Loucy (cell line): ENCODE measurements around the gene ACTA2.

Experiments used
- H2AFZ ChIP-seq: fragments of 200-600 bp; sonication (generic); 2 replicates; pipeline ENCODE4 v1.6.0; 2016; ENCODE audit warnings: antibody characterized with exemption, mild to moderate bottlenecking, low read length, moderate library complexity
- H3F3A ChIP-seq: fragments of 200-600 bp; 2 replicates; pipeline ENCODE4 v1.6.0; 2016; ENCODE audit warnings: antibody characterized with exemption, low read depth, mild to moderate bottlenecking
- H3K27me3 ChIP-seq: fragments of 200-600 bp; sonication (generic); 2 replicates; pipeline ENCODE4 v1.6.1; 2014; ENCODE audit warnings: low read length, mild to moderate bottlenecking; ENCODE audit not compliant: insufficient read depth, poor library complexity, severe bottlenecking
- H3K36me3 ChIP-seq: fragments of 200-600 bp; sonication (generic); 2 replicates; pipeline ENCODE4 v1.6.1; 2016; ENCODE audit warnings: low read length; ENCODE audit not compliant: insufficient read depth
- H3K4me1 ChIP-seq: fragments of 200-600 bp; sonication (generic); 2 replicates; pipeline ENCODE4 v1.5.1; 2014; ENCODE audit warnings: low read length, mild to moderate bottlenecking; ENCODE audit not compliant: insufficient read depth, poor library complexity, severe bottlenecking
- H3K4me2 ChIP-seq: fragments of 200-600 bp; sonication (generic); 2 replicates; pipeline ENCODE4 v1.6.0; 2014; ENCODE audit warnings: antibody characterized with exemption, low read length, low read depth, mild to moderate bottlenecking; ENCODE audit not compliant: poor library complexity, severe bottlenecking
- H3K4me3 ChIP-seq: fragments of 200-600 bp; sonication (generic); 2 replicates; pipeline ENCODE4 v1.5.1; 2014; ENCODE audit warnings: low read length, mild to moderate bottlenecking, mixed read lengths; ENCODE audit not compliant: poor library complexity, severe bottlenecking
- H3K79me2 ChIP-seq: fragments of 200-600 bp; sonication (generic); 2 replicates; pipeline ENCODE4 v1.6.1; 2014; ENCODE audit warnings: low read length; ENCODE audit not compliant: insufficient read depth
- H3K9ac ChIP-seq: fragments of 200-600 bp; sonication (generic); 2 replicates; pipeline ENCODE4 v1.6.0; 2014; ENCODE audit warnings: mild to moderate bottlenecking, low read depth, low read length, moderate library complexity; ENCODE audit not compliant: poor library complexity, severe bottlenecking
- H3K9me2 ChIP-seq: fragments of 200-600 bp; sonication (generic); replicated peaks from 2 replicates; pipeline ENCODE4 v1.6.1; 2016; ENCODE audit warnings: low read depth, low read length, mixed read lengths
- H3K9me3 ChIP-seq: fragments of 200-600 bp; sonication (generic); 2 replicates; pipeline ENCODE4 v1.6.1; 2014; ENCODE audit warnings: mild to moderate bottlenecking, antibody characterized with exemption, low read length, low read depth; ENCODE audit not compliant: insufficient read depth
- H4K20me1 ChIP-seq: fragments of 200-600 bp; sonication (generic); 2 replicates; pipeline ENCODE4 v1.6.0; 2014; ENCODE audit warnings: antibody characterized with exemption, low read length, mild to moderate bottlenecking; ENCODE audit not compliant: insufficient read depth, poor library complexity, severe bottlenecking
- EZH2phosphoT487 ChIP-seq: fragments of 200-600 bp; IDR thresholded peaks from 2 replicates; pipeline ENCODE4 v1.6.1; 2018; ENCODE audit warnings: antibody characterized with exemption, mild to moderate bottlenecking, moderate library complexity, borderline replicate concordance
- TF ChIP-seq, protein P1 (sequence below): fragments of 200-600 bp; sonication (generic); conservative IDR thresholded peaks from 2 replicates; pipeline ENCODE4 v1.5.1; 2014; ENCODE audit warnings: mild to moderate bottlenecking, antibody characterized with exemption, low read length

ACTA2 gene

DNA sequence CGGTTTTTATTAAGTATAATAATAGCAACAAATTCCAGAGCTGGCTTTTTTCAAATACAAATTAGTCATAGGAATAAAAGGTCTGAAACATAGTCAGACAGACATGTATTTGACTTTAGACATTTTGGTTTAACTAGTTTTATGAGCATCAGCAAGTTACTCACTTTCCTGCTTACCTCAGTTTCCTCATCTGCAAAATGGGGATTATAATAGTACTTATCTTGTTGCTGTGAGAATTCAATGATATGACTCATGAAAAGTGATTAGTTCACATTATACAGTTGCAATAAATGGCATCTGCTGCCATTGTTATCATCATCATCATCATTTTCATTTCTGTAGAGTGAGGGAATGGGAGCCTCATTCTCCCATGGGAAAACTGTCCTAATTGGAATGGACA lies 33.5 kb downstream of the ACTA2 start:
- Histone ChIP-seq H3K4me1 (no peaks in the 10 kb centered on the region), H3F3A (no peaks in the 10 kb centered on the region), H3K9ac (no peak overlapping the region), H2AFZ (no peak overlapping the region), H3K27me3 (no peaks in the 10 kb centered on the region), H3K9me2 (no peaks in the 10 kb centered on the region), H3K9me3 (no peaks in the 10 kb centered on the region), H3K4me3 (no peak overlapping the region), H3K4me2 (no peak overlapping the region), H4K20me1 (no peaks in the 10 kb centered on the region), H3K79me2 (no peaks in the 10 kb centered on the region), H3K36me3 (peaks cover 66% of the 10 kb centered on the region)
- no peak for TF ChIP-seq EZH2phosphoT487
- TF ChIP-seq, protein P1, sequence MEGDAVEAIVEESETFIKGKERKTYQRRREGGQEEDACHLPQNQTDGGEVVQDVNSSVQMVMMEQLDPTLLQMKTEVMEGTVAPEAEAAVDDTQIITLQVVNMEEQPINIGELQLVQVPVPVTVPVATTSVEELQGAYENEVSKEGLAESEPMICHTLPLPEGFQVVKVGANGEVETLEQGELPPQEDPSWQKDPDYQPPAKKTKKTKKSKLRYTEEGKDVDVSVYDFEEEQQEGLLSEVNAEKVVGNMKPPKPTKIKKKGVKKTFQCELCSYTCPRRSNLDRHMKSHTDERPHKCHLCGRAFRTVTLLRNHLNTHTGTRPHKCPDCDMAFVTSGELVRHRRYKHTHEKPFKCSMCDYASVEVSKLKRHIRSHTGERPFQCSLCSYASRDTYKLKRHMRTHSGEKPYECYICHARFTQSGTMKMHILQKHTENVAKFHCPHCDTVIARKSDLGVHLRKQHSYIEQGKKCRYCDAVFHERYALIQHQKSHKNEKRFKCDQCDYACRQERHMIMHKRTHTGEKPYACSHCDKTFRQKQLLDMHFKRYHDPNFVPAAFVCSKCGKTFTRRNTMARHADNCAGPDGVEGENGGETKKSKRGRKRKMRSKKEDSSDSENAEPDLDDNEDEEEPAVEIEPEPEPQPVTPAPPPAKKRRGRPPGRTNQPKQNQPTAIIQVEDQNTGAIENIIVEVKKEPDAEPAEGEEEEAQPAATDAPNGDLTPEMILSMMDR: no peak

- Histone ChIP-seq H4K20me1 (no peaks in the 10 kb centered on the region), H3F3A (no peaks in the 10 kb centered on the region), H3K4me1 (no peaks in the 10 kb centered on the region), H3K27me3 (no peaks in the 10 kb centered on the region), H3K9ac (no peak overlapping the region), H3K9me3 (no peaks in the 10 kb centered on the region), H3K36me3 (peaks cover 65% of the 10 kb centered on the region), H3K4me3 (no peak overlapping the region), H3K9me2 (no peaks in the 10 kb centered on the region), H2AFZ (no peak overlapping the region), H3K79me2 (no peaks in the 10 kb centered on the region), H3K4me2 (no peak overlapping the region)
- TF ChIP-seq EZH2phosphoT487: no peak
- TF ChIP-seq, protein P1: no peak
Observed at GRCh38 chr10:88918191-88918905, 34.2 kb downstream of the ACTA2 start.

GRCh38 chr10:88916986-88917385 lies 35.6 kb downstream of the ACTA2 start:
- no peak overlapping the region for H3K4me3 ChIP-seq
- no peaks in the 10 kb centered on the region for H3K9me3 ChIP-seq
- peaks cover 62% of the 10 kb centered on the region for H3K36me3 ChIP-seq
- H3K27me3 ChIP-seq: no peaks in the 10 kb centered on the region
- no peaks in the 10 kb centered on the region for H3K9me2 ChIP-seq
- no peak for TF ChIP-seq EZH2phosphoT487
- TF ChIP-seq, protein P1: no peak
- H4K20me1 ChIP-seq: no peaks in the 10 kb centered on the region
- H3K9ac ChIP-seq: no peak overlapping the region
- H3K79me2 ChIP-seq: no peaks in the 10 kb centered on the region
- no peak overlapping the region for H3K4me2 ChIP-seq
- no peak overlapping the region for H2AFZ ChIP-seq
- H3F3A ChIP-seq: no peaks in the 10 kb centered on the region
- no peaks in the 10 kb centered on the region for H3K4me1 ChIP-seq
